Activated CD4-positive, alpha-beta memory T cell treated with anti-CD3 and anti-CD28 coated beads for 36 hours (primary cell): ENCODE results near the gene TSR3. TPM values are rescaled to one million over a fixed set of nuclear protein-coding genes. Genes with fewer than 3 reads are reported as not detected.

Source experiments
- CTCF ChIA-PET: fragments of 350-600 bp; sonication (Branson Sonifier 250); formaldehyde crosslinking; loops from one replicate; lab custom pipeline; 2021; ENCODE audit warnings: antibody characterized with exemption, inconsistent platforms; lab: Charles Lee
- POLR2A ChIA-PET: fragments of 350-600 bp; sonication (Branson Sonifier 250); formaldehyde crosslinking; loops from one replicate; lab custom pipeline; 2021; ENCODE audit warnings: antibody characterized with exemption; lab: Charles Lee
- DNase-seq: peaks from one replicate; pipeline ENCODE4 v3.0.0-alpha.2; 2020
- H3K27ac Mint-ChIP-seq: one replicate; pipeline ENCODE4 v1.8.0; 2021; ENCODE audit warnings: mixed read lengths
- H3K27me3 Mint-ChIP-seq: one replicate; pipeline ENCODE4 v1.8.0; 2021; ENCODE audit warnings: mixed read lengths
- H3K36me3 Mint-ChIP-seq: one replicate; pipeline ENCODE4 v1.8.0; 2021; ENCODE audit warnings: mixed read lengths
- H3K4me1 Mint-ChIP-seq: one replicate; pipeline ENCODE4 v1.8.0; 2021; ENCODE audit warnings: low read depth, mixed read lengths
- H3K4me3 Mint-ChIP-seq: one replicate; pipeline ENCODE4 v1.8.0; 2021; ENCODE audit warnings: mild to moderate bottlenecking, mixed read lengths
- H3K9me3 Mint-ChIP-seq: one replicate; pipeline ENCODE4 v1.8.0; 2021; ENCODE audit warnings: mixed read lengths
- intact Hi-C: fragments of 100-400 bp; cut with micrococcal nuclease; formaldehyde crosslinking; loops from one replicate; pipeline ENCODE4 v1.15.1; 2023
- total RNA-seq, 2 experiments: library from RNA; stranded (reverse); gene quantifications; one replicate each; pipeline ENCODE4 v1.2.3, GENCODE V29; 2021

The TSR3 gene
- total RNA-seq, result 10 to 100 TPM; 59.6 to 60.8 TPM

DNA sequence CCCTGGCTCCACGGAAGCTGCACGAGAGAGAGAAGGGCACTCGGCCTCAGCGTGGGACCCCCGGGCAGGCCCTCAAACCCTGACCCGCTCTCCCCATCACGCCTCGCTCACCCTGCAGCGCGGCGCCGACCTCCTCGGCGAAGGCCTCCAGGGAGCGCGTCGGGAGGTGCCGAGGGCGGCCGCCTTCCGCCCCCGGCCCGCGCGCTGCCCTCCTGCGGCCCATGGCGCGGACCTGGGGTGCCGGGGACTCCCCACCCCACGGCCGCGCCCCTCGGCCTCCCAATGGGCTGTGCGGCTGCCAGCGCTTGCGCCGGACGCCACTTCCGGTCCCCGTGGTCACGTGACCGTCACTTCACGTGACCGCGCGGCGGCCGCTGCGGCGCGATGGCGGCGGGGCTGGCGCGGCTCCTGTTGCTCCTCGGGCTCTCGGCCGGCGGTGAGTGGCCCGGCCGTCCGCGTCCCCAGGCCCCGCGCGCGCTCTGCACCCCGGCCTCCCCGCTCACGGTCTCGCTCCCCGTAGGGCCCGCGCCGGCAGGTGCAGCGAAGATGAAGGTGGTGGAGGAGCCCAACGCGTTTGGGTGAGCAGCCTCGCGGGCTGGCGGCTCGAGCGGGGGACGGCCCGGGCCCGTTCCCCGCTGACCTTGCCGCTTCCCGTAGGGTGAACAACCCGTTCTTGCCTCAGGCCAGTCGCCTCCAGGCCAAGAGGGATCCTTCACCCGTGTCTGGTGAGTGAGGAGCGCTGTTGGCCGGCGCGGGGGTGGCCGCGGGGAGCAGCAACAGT is at the start of gene TSR3, which contains the start of gene GNPTG:
Gene TSR3, minus strand, starts transcription at position 297 of the 781 bp plus-strand sequence. Its CDS starts 74 bp downstream, at position 223.
Gene GNPTG, plus strand, starts transcription at position 350 of the 781 bp plus-strand sequence. Its CDS starts 35 bp downstream, at position 385.
- Mint-ChIP-seq H3K4me1 (peaks cover 31% of the 10 kb centered on the region), H3K9me3 (no peaks in the 10 kb centered on the region), H3K36me3 (peaks cover 2% of the 10 kb centered on the region), H3K27ac (peak within 1 kb of the TSS; percentile 79), H3K27me3 (no peaks in the 10 kb centered on the region), H3K4me3 (peak within 1 kb of the TSS; percentile 83)
- intact Hi-C loops, result no loop called here
- POLR2A ChIA-PET, result no interaction called here
- CTCF ChIA-PET, result interaction anchor here (1.1 kb wide), 1 partner anchor 12 kb away, joined by 3 read pairs; no protein-coding TSS in a partner anchor
- peak; percentile 90 for DNase-seq

DNA sequence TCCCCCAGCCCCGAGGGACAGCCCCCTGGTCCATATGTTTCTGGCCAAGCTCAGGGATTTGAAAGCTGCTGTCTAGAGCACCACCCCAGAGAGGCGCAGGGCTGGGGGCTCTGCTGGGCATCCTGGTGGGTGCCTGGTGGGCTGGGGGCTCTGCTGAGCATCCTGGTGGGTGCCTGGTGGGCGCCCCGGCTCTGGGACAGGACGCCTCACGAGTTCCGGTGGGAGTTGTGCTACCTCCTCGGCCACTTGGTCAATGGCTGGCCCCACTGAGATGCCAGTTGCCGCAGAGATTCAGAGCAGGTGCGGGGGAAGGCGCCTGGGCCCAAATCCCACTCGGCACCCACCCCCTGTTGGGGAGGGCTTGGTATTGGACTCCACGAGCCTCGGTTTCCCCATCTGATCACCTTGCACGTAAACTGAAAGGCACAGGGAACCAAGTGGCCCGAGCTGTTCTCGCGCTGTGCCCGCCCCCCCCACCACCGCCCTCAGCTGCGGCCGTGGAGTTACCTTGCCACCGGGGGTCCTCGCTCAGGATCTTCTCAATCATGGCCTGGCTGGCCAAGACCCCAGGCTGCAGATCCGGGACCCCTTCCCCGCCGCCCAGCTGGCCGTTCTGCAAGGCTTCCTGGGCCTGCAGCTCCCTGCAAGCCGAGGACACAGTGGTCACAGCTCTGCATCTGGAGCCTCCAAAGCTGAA is 49.5 kb upstream of the TSR3 start:
- H3K4me3 Mint-ChIP-seq, result no peak overlapping the region
- DNase-seq, result no peak
- no peaks in the 10 kb centered on the region for H3K27me3 Mint-ChIP-seq
- ChIA-PET CTCF (no interaction called here), POLR2A (no interaction called here)
- peaks cover 2% of the 10 kb centered on the region for H3K4me1 Mint-ChIP-seq
- H3K27ac Mint-ChIP-seq, result no peak overlapping the region
- peaks cover 6% of the 10 kb centered on the region for H3K36me3 Mint-ChIP-seq
- no peaks in the 10 kb centered on the region for H3K9me3 Mint-ChIP-seq
- intact Hi-C loops, result no loop called here

DNA sequence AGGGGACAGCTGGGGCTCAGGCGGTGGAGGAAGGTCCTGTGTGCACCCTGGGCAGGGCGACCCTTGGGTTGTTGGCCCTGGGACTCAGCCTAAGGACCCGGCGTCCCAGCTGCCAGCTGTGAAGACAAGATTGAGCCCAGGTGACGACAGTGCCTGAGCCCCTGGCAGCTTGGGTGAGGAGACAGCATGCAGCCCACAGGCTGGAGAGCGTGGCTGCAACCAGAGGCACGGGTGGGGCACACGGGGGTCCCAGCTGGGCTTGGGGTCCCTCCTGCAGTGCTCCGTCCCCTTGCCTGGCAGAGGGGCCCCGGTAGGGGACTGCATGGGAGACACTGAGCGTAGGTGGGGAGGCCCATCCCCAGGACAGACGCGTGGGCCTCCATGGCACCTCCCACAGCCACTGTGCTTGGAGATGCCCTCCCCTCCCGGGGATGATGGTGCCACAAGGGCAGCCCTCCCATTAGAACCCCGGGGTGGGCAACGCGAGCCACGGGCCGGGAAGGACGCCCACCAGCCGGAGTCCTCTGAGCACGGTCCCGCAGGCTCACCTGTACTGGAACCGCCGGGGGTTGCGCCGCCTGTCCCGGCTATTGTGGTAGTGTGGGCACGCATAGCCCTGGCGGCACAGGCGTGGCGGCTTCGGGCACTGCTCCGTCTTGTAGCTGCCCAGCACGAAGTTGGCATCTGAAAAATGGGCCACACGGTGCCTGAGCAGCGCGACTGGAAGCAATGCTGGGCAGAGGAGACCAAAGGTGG is 47.3 kb upstream of the TSR3 start:
- no peaks in the 10 kb centered on the region for H3K27me3 Mint-ChIP-seq
- ChIA-PET POLR2A (no interaction called here), CTCF (no interaction called here)
- H3K9me3 Mint-ChIP-seq, result no peaks in the 10 kb centered on the region
- intact Hi-C loops, result no loop called here
- H3K4me1 Mint-ChIP-seq, result no peaks in the 10 kb centered on the region
- peaks cover 6% of the 10 kb centered on the region for H3K36me3 Mint-ChIP-seq
- H3K27ac Mint-ChIP-seq, result no peak overlapping the region
- no peak overlapping the region for H3K4me3 Mint-ChIP-seq
- no peak for DNase-seq

DNA sequence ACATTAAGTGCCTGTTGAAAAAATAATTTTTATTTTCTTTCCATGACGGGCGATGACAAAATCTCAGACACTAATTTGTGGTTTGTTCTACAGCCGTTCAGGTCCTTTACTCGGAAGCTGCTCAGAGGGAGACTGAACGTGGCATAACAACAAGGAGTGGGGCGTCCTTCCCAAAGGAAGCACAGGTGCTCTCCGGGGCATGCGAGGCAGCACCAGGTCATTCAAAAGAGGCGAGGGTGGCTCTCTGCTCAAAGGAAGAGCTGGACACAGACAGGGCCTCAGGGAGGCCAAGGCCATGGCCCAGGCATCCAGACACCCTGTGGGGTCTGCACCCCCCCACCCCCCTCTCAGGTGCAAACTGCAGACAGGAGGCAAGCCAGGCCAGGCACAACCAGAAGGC is 46.7 kb upstream of the TSR3 start:
- H3K36me3 Mint-ChIP-seq, result peaks cover 6% of the 10 kb centered on the region
- ChIA-PET POLR2A (no interaction called here), CTCF (no interaction called here)
- no peaks in the 10 kb centered on the region for H3K27me3 Mint-ChIP-seq
- H3K27ac Mint-ChIP-seq, result no peak overlapping the region
- no peak overlapping the region for H3K4me3 Mint-ChIP-seq
- intact Hi-C loops, result no loop called here
- no peaks in the 10 kb centered on the region for H3K4me1 Mint-ChIP-seq
- DNase-seq, result no peak
- no peaks in the 10 kb centered on the region for H3K9me3 Mint-ChIP-seq

GRCh38 chr16:1397779-1398178 is 46.1 kb upstream of the TSR3 start:
- intact Hi-C loops, result no loop called here
- no peaks in the 10 kb centered on the region for H3K27me3 Mint-ChIP-seq
- H3K9me3 Mint-ChIP-seq, result no peaks in the 10 kb centered on the region
- H3K36me3 Mint-ChIP-seq, result peaks cover 6% of the 10 kb centered on the region
- POLR2A ChIA-PET, result no interaction called here
- no peak overlapping the region for H3K27ac Mint-ChIP-seq
- H3K4me3 Mint-ChIP-seq, result no peak overlapping the region
- no peak for DNase-seq
- no peaks in the 10 kb centered on the region for H3K4me1 Mint-ChIP-seq
- CTCF ChIA-PET, result no interaction called here

- POLR2A ChIA-PET, result interaction anchor here (0.7 kb wide), 1 partner anchor 11 kb away, joined by 4 read pairs; no protein-coding TSS in a partner anchor
- Mint-ChIP-seq H3K4me1 (no peaks in the 10 kb centered on the region), H3K27ac (no peak overlapping the region), H3K27me3 (no peaks in the 10 kb centered on the region), H3K4me3 (no peak overlapping the region), H3K36me3 (peaks cover under 1% of the 10 kb centered on the region), H3K9me3 (no peaks in the 10 kb centered on the region)
- DNase-seq, result no peak
- intact Hi-C loops, result no loop called here
- CTCF ChIA-PET, result no interaction called here
Measured at GRCh38 chr16:1395444-1396031, 43.9 kb upstream of the TSR3 start.

- POLR2A ChIA-PET, result no interaction called here
- peaks cover 3% of the 10 kb centered on the region for H3K36me3 Mint-ChIP-seq
- no peaks in the 10 kb centered on the region for H3K27me3 Mint-ChIP-seq
- no peak overlapping the region for H3K27ac Mint-ChIP-seq
- no peak overlapping the region for H3K4me3 Mint-ChIP-seq
- CTCF ChIA-PET, result no interaction called here
- DNase-seq, result no peak
- no peaks in the 10 kb centered on the region for H3K9me3 Mint-ChIP-seq
- intact Hi-C loops, result no loop called here
- H3K4me1 Mint-ChIP-seq, result no peaks in the 10 kb centered on the region
Measured at GRCh38 chr16:1394367-1394951, 42.8 kb upstream of the TSR3 start.

DNA sequence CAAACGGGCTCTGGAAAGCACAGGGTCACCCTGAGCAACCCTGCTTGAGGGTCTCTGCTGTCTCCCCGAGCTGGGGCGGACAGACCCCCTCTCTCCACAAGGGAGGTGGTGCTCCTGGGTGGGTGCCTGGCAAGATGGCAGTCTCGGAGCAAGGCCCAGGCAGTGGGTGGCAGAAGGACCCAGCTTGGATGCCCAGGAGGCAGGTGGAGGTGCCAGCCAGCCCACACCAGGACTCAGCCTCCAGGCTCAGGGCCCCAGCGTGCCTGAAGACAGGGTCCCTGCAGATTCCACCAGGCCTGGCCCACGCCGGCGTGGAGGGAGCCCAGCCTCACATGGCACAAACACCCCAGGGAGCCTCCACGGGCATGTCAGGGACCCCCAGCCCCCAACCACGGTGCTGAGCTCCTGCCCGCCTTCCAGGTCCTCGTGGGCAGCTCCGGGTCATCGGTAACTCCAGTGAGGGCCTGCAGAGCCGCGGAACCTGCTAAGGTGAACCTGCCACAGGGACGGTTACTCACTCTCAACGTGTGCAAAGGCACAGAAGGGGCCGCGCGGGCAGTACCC is 42.0 kb upstream of the TSR3 start:
- Mint-ChIP-seq H3K36me3 (peaks cover 3% of the 10 kb centered on the region), H3K9me3 (no peaks in the 10 kb centered on the region), H3K27ac (no peak overlapping the region), H3K4me1 (no peaks in the 10 kb centered on the region), H3K4me3 (no peak overlapping the region), H3K27me3 (no peaks in the 10 kb centered on the region)
- POLR2A ChIA-PET, result interaction anchor here (0.5 kb wide), 1 partner anchor 11 kb away, joined by 3 read pairs; no protein-coding TSS in a partner anchor
- intact Hi-C loops, result no loop called here
- no peak for DNase-seq
- CTCF ChIA-PET, result no interaction called here

DNA sequence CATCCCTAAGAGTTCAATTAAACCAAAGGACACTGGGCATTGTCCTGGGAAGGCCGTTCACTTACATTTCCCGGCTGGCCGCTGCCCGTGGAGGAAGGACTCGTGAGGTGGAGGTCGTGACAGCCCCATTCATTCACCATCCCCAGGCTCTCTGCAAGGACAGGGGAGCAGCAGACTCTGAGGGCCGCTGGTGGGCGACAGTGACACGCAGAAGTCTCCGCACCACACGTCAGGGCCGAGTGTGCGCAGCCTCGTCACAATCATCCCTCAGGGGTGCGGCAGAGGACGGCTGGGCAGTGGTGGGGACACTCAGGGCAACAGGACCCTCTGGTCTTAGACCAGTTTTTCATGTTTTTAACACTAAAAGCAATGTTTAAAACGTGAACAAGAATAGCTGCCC is 41.1 kb upstream of the TSR3 start:
- Mint-ChIP-seq H3K27ac (no peak overlapping the region), H3K4me1 (no peaks in the 10 kb centered on the region), H3K27me3 (no peaks in the 10 kb centered on the region), H3K36me3 (peaks cover 3% of the 10 kb centered on the region), H3K4me3 (no peak overlapping the region), H3K9me3 (no peaks in the 10 kb centered on the region)
- DNase-seq, result no peak
- POLR2A ChIA-PET, result no interaction called here
- intact Hi-C loops, result no loop called here
- CTCF ChIA-PET, result interaction anchor here (0.7 kb wide), 1 partner anchor 29 kb away, joined by 3 read pairs; no protein-coding TSS in a partner anchor

- H3K36me3 Mint-ChIP-seq, result peaks cover 3% of the 10 kb centered on the region
- intact Hi-C loops, result no loop called here
- no peak overlapping the region for H3K4me3 Mint-ChIP-seq
- H3K27ac Mint-ChIP-seq, result no peak overlapping the region
- ChIA-PET POLR2A (no interaction called here), CTCF (interaction anchor here (2.0 kb wide), 1 partner anchor 27 kb away, joined by 5 read pairs; no protein-coding TSS in a partner anchor)
- no peak for DNase-seq
- no peaks in the 10 kb centered on the region for H3K27me3 Mint-ChIP-seq
- no peaks in the 10 kb centered on the region for H3K9me3 Mint-ChIP-seq
- H3K4me1 Mint-ChIP-seq, result no peaks in the 10 kb centered on the region
Measured at GRCh38 chr16:1390239-1390779, 38.6 kb upstream of the TSR3 start.

- Mint-ChIP-seq H3K4me3 (no peak overlapping the region), H3K4me1 (no peaks in the 10 kb centered on the region), H3K36me3 (peaks cover 6% of the 10 kb centered on the region), H3K27me3 (no peaks in the 10 kb centered on the region), H3K9me3 (no peaks in the 10 kb centered on the region), H3K27ac (no peak overlapping the region)
- no peak for DNase-seq
- intact Hi-C loops, result no loop called here
- POLR2A ChIA-PET, result no interaction called here
- CTCF ChIA-PET, result interaction anchor here (1.2 to 2.0 kb wide), 2 partner anchors 26 kb away, joined by 3 to 5 read pairs; no protein-coding TSS in a partner anchor
Measured at GRCh38 chr16:1389762-1390161, 38.1 kb upstream of the TSR3 start.
